ENCODE measurements around the gene SLC14A1.

DNA sequence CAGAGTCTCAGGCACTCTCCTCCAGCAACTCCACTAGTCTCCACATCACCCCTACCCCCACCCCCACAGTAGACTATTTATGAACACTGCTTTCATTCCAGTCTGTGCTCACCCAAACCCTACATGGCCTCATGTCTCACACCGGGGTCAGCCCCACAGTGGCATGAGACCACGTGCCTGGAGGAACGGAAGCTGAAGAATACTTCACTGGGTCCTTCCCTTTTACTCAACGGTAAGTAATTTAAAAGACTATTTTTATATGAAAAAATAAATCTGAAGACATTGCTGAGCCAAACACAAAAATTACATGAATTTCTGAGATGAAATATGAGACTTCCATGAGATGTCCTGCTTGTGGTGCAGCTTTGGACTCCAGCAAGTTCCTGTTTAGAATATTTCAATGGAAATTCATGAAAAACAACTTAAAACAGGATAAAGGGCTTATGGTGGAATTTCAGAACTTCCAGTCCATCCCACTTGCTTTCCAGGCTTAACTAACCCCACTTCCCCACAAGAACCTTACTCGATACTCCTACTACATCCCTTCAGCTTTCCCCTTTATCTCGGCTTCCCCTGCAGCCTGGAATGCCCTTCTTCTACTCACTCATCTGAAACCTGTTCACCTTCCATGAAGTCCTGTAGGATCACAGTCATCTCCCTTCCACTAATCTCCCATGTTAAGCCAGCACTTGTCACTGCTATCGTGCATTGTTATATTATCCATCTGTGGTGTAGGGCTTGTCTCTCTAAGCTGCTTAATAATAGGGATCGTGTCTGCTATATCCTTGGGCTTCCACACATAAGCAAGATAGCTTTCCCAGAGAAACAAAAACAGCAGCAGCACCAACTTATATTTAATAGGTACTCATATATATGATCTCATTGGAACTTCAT lies 47.9 kb downstream of the SLC14A1 start:
- TF ChIP-seq, protein P1, sequence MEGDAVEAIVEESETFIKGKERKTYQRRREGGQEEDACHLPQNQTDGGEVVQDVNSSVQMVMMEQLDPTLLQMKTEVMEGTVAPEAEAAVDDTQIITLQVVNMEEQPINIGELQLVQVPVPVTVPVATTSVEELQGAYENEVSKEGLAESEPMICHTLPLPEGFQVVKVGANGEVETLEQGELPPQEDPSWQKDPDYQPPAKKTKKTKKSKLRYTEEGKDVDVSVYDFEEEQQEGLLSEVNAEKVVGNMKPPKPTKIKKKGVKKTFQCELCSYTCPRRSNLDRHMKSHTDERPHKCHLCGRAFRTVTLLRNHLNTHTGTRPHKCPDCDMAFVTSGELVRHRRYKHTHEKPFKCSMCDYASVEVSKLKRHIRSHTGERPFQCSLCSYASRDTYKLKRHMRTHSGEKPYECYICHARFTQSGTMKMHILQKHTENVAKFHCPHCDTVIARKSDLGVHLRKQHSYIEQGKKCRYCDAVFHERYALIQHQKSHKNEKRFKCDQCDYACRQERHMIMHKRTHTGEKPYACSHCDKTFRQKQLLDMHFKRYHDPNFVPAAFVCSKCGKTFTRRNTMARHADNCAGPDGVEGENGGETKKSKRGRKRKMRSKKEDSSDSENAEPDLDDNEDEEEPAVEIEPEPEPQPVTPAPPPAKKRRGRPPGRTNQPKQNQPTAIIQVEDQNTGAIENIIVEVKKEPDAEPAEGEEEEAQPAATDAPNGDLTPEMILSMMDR (conservative IDR thresholded peaks at IDR 0.05; ENCODE audit: low read length): no peak
- no peak for TF ChIP-seq EZH2phosphoT487 (IDR thresholded peaks at IDR 0.05; ENCODE audit: borderline replicate concordance)

All from Loucy (cell line).